Loucy (cell line): ENCODE results near the gene PNPLA7.

Experiments used
- EZH2phosphoT487 ChIP-seq: fragments of 200-600 bp; IDR thresholded peaks from 2 replicates; pipeline ENCODE4 v1.6.1; 2018; ENCODE audit warnings: antibody characterized with exemption, mild to moderate bottlenecking, moderate library complexity, borderline replicate concordance
- TF ChIP-seq, protein P1 (sequence below): fragments of 200-600 bp; sonication (generic); conservative IDR thresholded peaks from 2 replicates; pipeline ENCODE4 v1.5.1; 2014; ENCODE audit warnings: mild to moderate bottlenecking, antibody characterized with exemption, low read length

- TF ChIP-seq, protein P1, sequence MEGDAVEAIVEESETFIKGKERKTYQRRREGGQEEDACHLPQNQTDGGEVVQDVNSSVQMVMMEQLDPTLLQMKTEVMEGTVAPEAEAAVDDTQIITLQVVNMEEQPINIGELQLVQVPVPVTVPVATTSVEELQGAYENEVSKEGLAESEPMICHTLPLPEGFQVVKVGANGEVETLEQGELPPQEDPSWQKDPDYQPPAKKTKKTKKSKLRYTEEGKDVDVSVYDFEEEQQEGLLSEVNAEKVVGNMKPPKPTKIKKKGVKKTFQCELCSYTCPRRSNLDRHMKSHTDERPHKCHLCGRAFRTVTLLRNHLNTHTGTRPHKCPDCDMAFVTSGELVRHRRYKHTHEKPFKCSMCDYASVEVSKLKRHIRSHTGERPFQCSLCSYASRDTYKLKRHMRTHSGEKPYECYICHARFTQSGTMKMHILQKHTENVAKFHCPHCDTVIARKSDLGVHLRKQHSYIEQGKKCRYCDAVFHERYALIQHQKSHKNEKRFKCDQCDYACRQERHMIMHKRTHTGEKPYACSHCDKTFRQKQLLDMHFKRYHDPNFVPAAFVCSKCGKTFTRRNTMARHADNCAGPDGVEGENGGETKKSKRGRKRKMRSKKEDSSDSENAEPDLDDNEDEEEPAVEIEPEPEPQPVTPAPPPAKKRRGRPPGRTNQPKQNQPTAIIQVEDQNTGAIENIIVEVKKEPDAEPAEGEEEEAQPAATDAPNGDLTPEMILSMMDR = no peak
- no peak for TF ChIP-seq EZH2phosphoT487
These were observed 28.7 kb downstream of the PNPLA7 start for GRCh38 chr9:137521405-137521985.
